22Rv1 (cell line): ENCODE data around the gene TWIST2.

ENCODE experiments used
- H3K27ac ChIP-seq: fragments of 450-650 bp; 2 replicates; pipeline ENCODE4 v1.5.1; 2017
- CTCF ChIP-seq: fragments of 450-650 bp; IDR thresholded peaks from 2 replicates; pipeline ENCODE4 v1.5.1; 2017; ENCODE audit warnings: mild to moderate bottlenecking
- ZFX ChIP-seq: fragments of 450-650 bp; IDR thresholded peaks from 2 replicates; pipeline ENCODE4 v1.6.1; 2017; ENCODE audit warnings: antibody characterized with exemption, borderline replicate concordance

TWIST2 gene

DNA sequence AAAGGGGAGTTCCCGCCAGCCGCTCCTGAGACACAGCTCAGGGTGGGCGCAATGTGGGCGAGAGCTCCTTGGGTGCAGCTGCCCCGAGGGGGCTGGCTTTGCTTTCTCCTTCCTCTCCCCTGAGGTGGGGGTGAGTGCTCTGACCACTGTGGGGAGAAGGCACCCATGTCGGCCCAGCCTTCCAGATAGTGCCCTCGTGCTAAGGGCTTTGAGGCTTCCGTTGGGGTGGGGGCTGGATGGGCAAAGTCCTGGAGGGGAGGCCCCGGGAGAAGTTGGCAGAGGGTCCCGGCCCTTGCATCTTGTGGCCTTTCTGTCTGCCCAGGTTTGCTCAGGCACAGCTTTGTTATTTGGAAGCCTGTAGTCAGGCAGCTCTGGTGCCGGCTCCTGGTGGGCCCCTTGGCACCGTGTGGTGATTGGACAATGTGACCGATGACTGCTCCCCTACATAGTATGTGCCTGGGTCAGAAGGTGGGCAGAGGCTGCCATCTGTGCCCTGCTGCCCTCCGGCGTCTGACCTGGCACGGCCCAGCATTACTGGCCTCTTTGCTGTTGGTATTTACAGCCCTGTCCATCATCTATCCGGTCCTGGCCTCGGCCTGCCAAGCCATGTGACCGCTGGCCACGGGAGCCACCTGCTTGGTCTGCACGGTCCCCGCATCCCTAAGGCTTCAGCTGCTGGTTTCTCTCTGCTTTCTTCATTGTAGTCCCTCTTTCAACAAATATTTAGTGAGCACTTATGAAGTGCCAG, 50.8 kb downstream of the TWIST2 start:
- H3K27ac ChIP-seq: no peak overlapping the region
- TF ChIP-seq ZFX (no peak), CTCF (no peak)

DNA sequence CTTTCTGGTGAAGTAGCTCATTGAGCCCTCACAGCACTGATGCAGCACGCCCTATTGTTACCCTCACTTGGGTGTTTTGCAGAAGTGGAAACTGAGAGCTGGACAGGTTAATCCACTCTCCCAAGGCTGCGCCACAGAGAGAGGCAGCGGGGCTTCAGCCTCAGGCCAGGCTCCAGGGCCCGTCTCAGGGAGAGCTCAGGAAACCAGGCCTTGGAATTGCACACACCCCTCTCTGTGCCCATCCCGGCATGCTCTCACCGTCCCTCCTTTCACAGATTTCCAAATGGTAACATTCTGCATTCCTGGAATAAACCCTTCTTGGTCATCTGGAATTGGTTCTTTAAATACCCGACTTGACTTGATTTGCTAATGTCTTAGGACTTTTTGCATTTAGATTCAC, 51.5 kb downstream of the TWIST2 start:
- TF ChIP-seq CTCF (no peak), ZFX (no peak)
- H3K27ac ChIP-seq: no peak overlapping the region

DNA sequence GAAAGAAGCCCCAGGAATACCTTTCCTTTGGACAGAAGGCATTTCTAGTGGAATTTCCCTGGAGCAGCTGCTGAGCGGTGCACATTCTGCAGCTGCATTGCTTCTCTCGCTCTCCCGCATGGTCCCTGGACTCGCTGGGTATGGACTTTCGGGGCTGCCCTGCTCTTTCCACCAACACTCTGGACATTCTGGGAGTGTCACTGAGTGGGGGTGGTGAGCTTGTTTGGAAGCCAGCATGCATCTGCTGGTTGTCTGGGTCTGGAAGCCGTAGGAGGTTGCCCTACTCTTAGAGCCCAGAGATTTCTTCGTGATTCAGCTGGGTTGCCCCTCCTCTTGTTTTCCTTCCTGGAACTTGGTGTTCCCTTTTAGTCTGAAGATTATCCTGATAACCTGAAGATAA, 52.6 kb downstream of the TWIST2 start:
- no peak for TF ChIP-seq ZFX
- TF ChIP-seq CTCF: no peak
- H3K27ac ChIP-seq: no peak overlapping the region

- TF ChIP-seq CTCF (no peak), ZFX (no peak)
- H3K27ac ChIP-seq: no peak overlapping the region
These were observed 53.7 kb downstream of the TWIST2 start for GRCh38 chr2:238901461-238902057.

- TF ChIP-seq ZFX (no peak), CTCF (no peak)
These were observed 54.4 kb downstream of the TWIST2 start for GRCh38 chr2:238902285-238902684.

DNA sequence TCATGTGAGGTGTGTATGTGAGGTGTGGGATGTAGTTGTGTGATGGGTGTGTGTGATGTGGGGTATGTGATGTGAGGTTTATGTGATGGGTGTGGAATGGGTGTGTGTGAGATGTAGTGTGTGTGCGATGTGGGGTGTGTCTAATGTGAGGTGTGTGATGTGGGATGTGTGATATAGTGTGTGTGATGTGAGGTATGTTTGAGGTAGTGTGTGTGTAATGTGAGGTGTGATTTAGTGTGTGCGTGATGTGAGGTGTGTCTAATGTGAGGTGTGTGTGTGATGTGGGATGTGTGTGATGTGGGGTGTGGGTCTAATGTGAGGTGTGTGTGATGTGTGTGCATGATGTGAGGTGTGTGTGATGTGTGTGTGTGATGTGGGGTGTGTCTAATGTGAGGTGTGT, 55.3 kb downstream of the TWIST2 start:
- no peak overlapping the region for H3K27ac ChIP-seq
- TF ChIP-seq ZFX (no peak), CTCF (no peak)

More at GRCh38 chr2:238902285-238902684, 54.4 kb downstream of the TWIST2 start:
- no peak overlapping the region for H3K27ac ChIP-seq

DNA sequence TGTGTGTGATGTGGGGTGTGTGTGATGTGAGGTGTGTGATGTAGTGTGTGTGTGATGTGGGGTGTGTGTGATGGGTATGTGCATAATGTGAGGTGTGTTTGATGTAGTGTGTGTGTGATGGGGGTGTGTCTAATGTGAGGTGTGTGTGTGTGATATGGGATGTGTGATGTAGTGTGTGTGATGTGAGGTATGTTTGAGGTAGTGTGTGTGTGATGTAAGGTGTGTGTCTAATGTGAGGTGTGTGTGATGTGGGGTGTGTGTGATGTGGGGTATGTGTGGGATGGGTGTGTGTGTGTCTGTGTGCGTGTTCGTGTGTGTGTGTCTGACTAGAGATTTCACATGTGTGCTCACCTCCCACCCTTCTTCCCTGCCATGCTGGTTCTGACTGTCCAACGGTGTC, 56.3 kb downstream of the TWIST2 start:
- no peak for TF ChIP-seq CTCF
- no peak for TF ChIP-seq ZFX
- H3K27ac ChIP-seq: no peak overlapping the region
